Neural cell (in vitro differentiated cells): ENCODE results near the gene GFRA1.

Source experiments
- CTCF ChIP-seq: fragments of 450-650 bp; IDR thresholded peaks from 2 replicates; pipeline ENCODE4 v1.5.1; 2014; ENCODE audit warnings: antibody characterized with exemption, mild to moderate bottlenecking, moderate library complexity; ENCODE audit not compliant: poor library complexity, severe bottlenecking
- EZH2 ChIP-seq: fragments of 200-600, 300-800 bp; shearing (Covaris generic), sonication (generic); IDR thresholded peaks from 2 replicates; pipeline ENCODE4 v1.6.1; 2014; ENCODE audit warnings: antibody characterized with exemption, low read length, borderline replicate concordance, mild to moderate bottlenecking; ENCODE audit not compliant: insufficient read depth, poor library complexity, severe bottlenecking
- MXI1 ChIP-seq: fragments of 450-650 bp; conservative IDR thresholded peaks from 2 replicates; pipeline ENCODE4 v1.6.1; 2014; ENCODE audit warnings: antibody characterized with exemption, mild to moderate bottlenecking; ENCODE audit not compliant: poor library complexity, severe bottlenecking

GRCh38 chr10:116106611-116107010, 166.4 kb downstream of the GFRA1 start:
- TF ChIP-seq CTCF, result no peak
- TF ChIP-seq MXI1, result no peak
- TF ChIP-seq EZH2, result no peak
